ENCODE results near the gene CEP97.
A peak's percentile ranks its signal among the peaks of the same experiment; 100 is the strongest.
"Not testable (repeated sequence)": the region's sequence is repeated elsewhere in the genome, so short reads cannot be mapped to it uniquely, and the experiment has no call there.

Gene CEP97

GRCh38 chr3:101724329-101725193 is at the start of gene CEP97:
Gene CEP97 (plus strand): TSS chr3:101724614. CDS start chr3:101724677, 63 bp downstream.
- DNase-seq (ENCODE audit: low spot score) = peak; percentile 79

- DNase-seq (ENCODE audit: low spot score) = no peak
These were observed 48.7 kb upstream of the CEP97 start for GRCh38 chr3:101675709-101676215.

GRCh38 chr3:101676216-101676764 is 48.1 kb upstream of the CEP97 start:
- peak; percentile 91 for DNase-seq (ENCODE audit: low spot score)

- peak; percentile 98 for DNase-seq (ENCODE audit: low spot score)
These were observed 47.5 kb upstream of the CEP97 start, which contains the start of gene ZBTB11 for GRCh38 chr3:101676765-101677435. Gene ZBTB11 (minus strand): TSS chr3:101677132. CDS start chr3:101676914, 218 bp downstream.

GRCh38 chr3:101677436-101678286 is 46.8 kb upstream of the CEP97 start:
- no peak for DNase-seq (ENCODE audit: low spot score)

- DNase-seq (ENCODE audit: low spot score) = not testable (repeated sequence)
These were observed 45.6 kb upstream of the CEP97 start for GRCh38 chr3:101678837-101679236.

GRCh38 chr3:101680466-101680865 is 43.9 kb upstream of the CEP97 start:
- DNase-seq (ENCODE audit: low spot score) = no peak

- no peak for DNase-seq (ENCODE audit: low spot score)
These were observed 39.4 kb upstream of the CEP97 start for GRCh38 chr3:101685050-101685400.

GRCh38 chr3:101685870-101686307 is 38.5 kb upstream of the CEP97 start:
- DNase-seq (ENCODE audit: low spot score) = no peak

- DNase-seq (ENCODE audit: low spot score) = no peak
These were observed 37.1 kb upstream of the CEP97 start for GRCh38 chr3:101687142-101687931.

GRCh38 chr3:101689286-101689685 is 35.1 kb upstream of the CEP97 start:
- no peak for DNase-seq (ENCODE audit: low spot score)

- no peak for DNase-seq (ENCODE audit: low spot score)
These were observed 33.4 kb upstream of the CEP97 start for GRCh38 chr3:101690972-101691371.

GRCh38 chr3:101691685-101692671 is 32.4 kb upstream of the CEP97 start:
- not testable (repeated sequence) for DNase-seq (ENCODE audit: low spot score)

- DNase-seq (ENCODE audit: low spot score) = not testable (repeated sequence)
These were observed 30.9 kb upstream of the CEP97 start for GRCh38 chr3:101693540-101693939.

GRCh38 chr3:101694836-101695235 is 29.6 kb upstream of the CEP97 start:
- not testable (repeated sequence) for DNase-seq (ENCODE audit: low spot score)

GRCh38 chr3:101695779-101696372 is 28.5 kb upstream of the CEP97 start:
- DNase-seq (ENCODE audit: low spot score) = no peak

- DNase-seq (ENCODE audit: low spot score) = no peak
These were observed 22.4 kb upstream of the CEP97 start for GRCh38 chr3:101701696-101702634.

- no peak for DNase-seq (ENCODE audit: low spot score)
These were observed 21.7 kb upstream of the CEP97 start for GRCh38 chr3:101702726-101703125.

All from hepatic stellate cell (primary cell).